Nucleus accumbens (tissue), 56 donors: ENCODE measurements around the gene TFF3.

Experiments
- DNase-seq, 56 donors: peaks; one replicate each; lab custom pipeline; 2025; lab: John Stamatoyannopoulos, UW

Gene TFF3

GRCh38 chr21:42315296-42315891 lies at the start of gene TFF3:
TSS of gene TFF3 (minus strand) at chr21:42315409. CDS start at chr21:42315374, 35 bp downstream.
- no peak for DNase-seq

- no peak for DNase-seq
Observed at GRCh38 chr21:42364304-42364865, 49.2 kb upstream of the TFF3 start.

- no peak for DNase-seq
Observed at GRCh38 chr21:42363312-42363711, 48.1 kb upstream of the TFF3 start.

- no peak for DNase-seq
Observed at GRCh38 chr21:42362700-42363099, 47.5 kb upstream of the TFF3 start.

GRCh38 chr21:42362198-42362597 lies 47.0 kb upstream of the TFF3 start:
- no peak for DNase-seq

GRCh38 chr21:42361286-42361685 lies 46.1 kb upstream of the TFF3 start:
- no peak for DNase-seq

- no peak for DNase-seq
Observed at GRCh38 chr21:42360317-42360716, 45.1 kb upstream of the TFF3 start.

- DNase-seq = no peak
Observed at GRCh38 chr21:42358937-42359336, 43.7 kb upstream of the TFF3 start.

- no peak for DNase-seq
Observed at GRCh38 chr21:42358261-42358660, 43.1 kb upstream of the TFF3 start.

- no peak for DNase-seq
Observed at GRCh38 chr21:42357307-42357706, 42.1 kb upstream of the TFF3 start.

- DNase-seq = no peak
Observed at GRCh38 chr21:42356650-42357049, 41.4 kb upstream of the TFF3 start.

GRCh38 chr21:42356046-42356445 lies 40.8 kb upstream of the TFF3 start:
- no peak for DNase-seq

GRCh38 chr21:42353623-42354022 lies 38.4 kb upstream of the TFF3 start:
- DNase-seq = no peak

GRCh38 chr21:42352441-42353095 lies 37.4 kb upstream of the TFF3 start:
- no peak for DNase-seq

- no peak for DNase-seq
Observed at GRCh38 chr21:42351626-42352440, 36.6 kb upstream of the TFF3 start.

GRCh38 chr21:42350927-42351426 lies 35.8 kb upstream of the TFF3 start, which contains the start of gene TFF2:
TSS of gene TFF2 (minus strand) at chr21:42350994. CDS start at chr21:42350957, 37 bp downstream.
- DNase-seq = no peak

GRCh38 chr21:42350318-42350910 lies 35.2 kb upstream of the TFF3 start:
- no peak for DNase-seq

GRCh38 chr21:42349420-42350317 lies 34.5 kb upstream of the TFF3 start:
- DNase-seq = no peak

GRCh38 chr21:42348762-42349161 lies 33.6 kb upstream of the TFF3 start:
- DNase-seq = no peak
